Hematopoietic multipotent progenitor cell treated with erythropoietin and hydrocortisone succinate and interleukin-3 and kit ligand, for 17 days (in vitro differentiated cells): ENCODE data around the gene WDR64.
"Not testable (repeated sequence)": the region's sequence is repeated elsewhere in the genome, so short reads cannot be mapped to it uniquely, and the experiment has no call there.

ENCODE experiments used
- DNase-seq: peaks from one replicate; pipeline ENCODE4 v3.0.0-alpha.2; 2015; ENCODE audit warnings: low spot score

Gene WDR64

DNA sequence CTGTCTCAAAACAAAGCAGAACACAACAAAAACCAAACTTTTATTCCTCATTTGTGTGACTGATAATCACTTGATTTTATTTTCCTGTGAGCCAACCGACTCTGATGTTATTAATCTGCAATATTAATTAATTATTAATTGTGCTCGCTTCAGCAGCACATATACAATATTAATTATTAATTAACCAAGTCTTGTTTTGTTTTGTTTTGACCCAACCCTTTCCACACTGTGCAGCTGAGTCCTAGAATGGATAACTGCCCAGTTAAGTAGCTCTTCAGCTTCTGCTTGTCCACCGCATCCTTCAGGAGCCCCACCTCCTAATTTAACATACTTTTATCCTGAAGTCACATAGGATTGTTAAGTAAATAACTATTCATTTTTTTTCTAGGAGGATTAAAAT lies 148.6 kb downstream of the WDR64 start:
- no peak for DNase-seq

DNA sequence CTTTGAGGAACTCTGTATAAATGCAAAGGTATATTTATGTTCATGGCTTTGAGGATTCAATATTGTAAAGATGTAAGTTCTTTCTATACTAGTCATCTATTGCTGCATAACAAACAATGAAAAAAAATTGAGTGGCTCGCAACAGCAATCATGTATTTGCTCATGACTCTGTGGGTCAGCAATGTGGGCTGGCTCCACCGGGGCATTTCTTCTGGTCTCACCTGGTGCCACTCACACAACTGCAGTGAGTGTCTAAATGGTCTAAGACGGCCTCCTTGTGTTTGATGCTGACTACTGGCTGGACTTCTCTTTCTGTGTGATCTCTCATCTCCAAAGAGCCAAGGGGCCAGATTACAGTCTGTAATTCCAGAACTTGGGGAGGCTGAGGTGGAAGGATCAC lies 150.8 kb downstream of the WDR64 start:
- DNase-seq = no peak

DNA sequence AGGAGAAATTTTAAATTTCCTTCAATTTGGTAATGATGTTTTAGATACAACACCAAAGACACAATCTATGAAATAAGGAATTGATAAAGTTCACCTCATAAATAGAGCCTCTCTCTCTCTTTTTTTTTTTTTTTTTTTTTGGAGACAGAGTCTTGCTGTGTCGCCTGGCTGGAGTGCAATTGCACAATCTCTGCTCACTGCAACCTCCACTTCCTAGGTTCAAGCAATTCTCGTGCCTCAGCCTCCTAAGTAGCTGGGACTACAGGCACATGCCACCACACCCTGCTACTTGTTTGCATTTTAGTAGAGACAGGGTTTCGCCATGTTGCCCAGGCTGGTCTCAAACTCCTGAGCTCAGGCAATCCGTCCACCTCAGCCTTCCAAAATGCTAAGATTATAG lies 152.6 kb downstream of the WDR64 start:
- not testable (repeated sequence) for DNase-seq

DNA sequence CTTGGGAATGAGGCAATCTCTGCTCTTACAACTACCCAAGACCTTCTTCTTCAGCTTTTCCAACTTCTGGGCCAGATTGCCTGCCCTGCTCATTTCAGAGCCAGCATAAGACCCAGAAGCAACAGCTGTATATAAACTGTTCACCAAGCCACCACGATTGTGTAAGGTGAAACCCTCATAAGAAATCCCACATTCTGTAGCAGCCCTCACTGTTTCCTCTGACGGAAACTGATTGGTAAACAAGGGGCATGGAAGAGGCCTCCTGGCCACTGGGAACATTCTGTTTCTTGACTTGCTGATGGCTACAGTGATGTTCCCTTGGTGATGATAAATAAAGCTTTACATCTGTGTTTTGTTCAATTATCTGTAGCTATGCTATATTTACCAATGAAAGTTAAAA lies 156.2 kb downstream of the WDR64 start:
- no peak for DNase-seq

DNA sequence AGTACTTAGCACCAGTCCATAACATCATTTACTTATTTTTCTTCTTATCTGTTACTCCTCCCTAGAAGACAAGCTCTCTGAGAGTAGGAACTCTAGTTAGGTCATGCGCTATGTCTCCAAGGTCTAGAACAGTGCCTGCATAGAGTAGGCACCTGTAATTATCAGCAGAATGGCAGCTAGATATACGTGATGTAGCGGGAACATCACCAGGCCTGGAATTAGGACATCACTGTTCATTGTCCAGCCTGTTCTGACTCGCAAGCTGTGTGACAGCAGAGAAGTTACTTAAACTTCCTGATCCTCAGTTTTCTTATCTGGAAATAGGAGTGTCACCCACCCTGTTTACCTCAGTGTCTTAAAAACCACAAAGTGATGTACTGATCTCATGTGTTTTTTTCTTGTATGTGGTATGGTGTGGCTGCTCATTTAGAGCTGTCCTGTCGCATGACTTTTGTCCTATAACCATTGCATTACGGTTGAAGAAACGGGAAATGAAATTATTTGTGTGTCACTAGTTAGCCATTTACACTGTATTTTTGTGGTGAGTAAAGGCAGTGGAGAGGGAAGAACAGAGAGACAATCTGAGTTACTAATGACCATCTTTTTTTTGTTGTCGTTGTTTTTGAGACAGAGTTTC lies 158.8 kb downstream of the WDR64 start:
- no peak for DNase-seq

DNA sequence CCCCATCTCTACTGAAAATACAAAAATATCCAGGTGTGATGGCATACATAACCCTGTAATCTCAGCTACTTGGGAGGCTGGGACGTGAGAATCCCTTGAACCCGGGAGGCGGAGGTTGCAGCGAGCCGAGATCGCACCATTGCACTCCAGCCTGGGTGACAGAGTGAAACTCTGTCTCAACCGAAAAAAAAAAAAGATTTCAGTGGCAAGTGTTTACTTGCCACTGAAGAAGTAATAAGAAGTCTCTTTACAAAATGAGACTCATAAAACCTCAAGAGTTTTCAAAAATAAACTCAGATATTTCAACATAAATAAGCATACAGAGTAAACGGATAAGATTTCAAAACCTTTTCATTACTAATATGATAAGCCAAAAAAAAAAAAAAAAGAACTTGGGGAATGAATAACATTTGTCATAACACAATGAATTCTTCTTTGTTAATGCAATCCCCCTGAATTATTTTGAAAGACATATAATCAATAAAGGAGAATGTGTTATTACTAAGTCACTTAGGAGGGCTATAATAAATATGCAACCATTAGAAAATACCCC lies 161.8 kb downstream of the WDR64 start:
- no peak for DNase-seq

DNA sequence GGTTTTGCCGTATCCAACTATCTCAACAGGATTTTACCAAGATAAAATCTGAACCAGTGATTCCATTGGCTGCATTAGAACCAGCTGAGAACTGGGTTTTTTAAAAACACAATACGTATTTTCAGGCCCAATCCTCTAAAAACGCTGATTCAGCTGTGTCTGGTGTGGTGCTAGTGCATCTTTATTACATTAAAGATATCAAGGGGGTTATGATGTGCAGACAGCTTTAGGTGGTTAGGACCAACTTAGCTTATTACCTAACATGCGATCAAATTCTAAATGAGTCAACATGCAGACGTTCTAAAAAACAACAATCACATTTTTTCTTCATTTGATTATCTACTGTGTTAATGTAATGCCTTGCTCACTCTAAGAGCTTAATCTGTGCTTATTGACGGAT lies 163.9 kb downstream of the WDR64 start:
- no peak for DNase-seq

DNA sequence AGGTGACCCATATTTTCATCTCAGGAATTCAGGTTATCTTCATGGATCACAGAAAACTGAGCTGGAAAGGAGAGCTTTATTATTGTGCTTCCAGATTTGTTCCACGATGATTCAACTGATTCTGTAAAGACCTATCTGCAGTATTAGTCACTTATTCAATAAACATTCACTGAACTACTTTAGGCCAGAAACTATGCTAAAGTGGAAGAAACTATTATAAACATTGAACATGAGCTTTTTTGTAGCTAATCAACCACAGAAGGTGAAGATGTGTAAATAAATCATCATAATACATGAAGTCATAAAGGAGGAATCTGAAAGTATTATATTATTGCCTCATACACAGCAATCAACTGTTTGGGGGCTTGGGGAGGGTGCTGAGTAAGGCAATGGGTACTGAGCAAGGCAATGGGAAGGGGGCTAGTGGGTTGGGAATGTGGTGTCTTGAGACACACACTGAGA lies 165.3 kb downstream of the WDR64 start:
- DNase-seq = no peak

DNA sequence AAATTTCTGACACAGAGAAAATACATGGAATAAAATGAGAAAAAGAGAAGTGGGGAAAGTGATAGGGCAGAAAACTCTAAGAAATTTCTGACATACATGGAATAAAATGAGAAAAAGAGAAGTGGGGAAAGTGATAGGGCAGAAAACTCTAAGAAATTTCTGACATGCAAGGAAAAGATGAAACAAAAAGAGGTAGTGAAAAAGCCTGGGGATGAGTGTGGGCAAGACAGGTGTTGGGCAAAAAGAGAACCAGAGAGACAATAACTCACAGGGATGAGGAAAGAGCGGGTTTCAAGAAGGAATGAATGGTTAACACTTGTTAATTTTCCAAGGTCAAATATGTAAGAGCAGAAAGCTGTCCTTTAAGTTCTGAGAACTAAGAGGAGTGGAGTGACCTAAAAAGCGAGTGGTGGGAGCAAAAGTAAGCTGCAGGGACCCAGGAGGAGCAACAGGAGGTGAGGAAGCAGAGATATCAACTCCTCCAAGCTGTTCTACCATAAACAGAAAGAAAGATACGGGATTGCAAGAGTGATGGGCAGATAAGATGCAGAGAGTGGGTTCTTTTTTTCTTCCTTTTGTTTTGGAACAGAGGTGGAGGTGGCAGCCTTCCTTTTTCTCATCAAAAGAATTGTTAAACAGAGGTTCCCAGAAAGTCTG lies 166.0 kb downstream of the WDR64 start:
- no peak for DNase-seq

DNA sequence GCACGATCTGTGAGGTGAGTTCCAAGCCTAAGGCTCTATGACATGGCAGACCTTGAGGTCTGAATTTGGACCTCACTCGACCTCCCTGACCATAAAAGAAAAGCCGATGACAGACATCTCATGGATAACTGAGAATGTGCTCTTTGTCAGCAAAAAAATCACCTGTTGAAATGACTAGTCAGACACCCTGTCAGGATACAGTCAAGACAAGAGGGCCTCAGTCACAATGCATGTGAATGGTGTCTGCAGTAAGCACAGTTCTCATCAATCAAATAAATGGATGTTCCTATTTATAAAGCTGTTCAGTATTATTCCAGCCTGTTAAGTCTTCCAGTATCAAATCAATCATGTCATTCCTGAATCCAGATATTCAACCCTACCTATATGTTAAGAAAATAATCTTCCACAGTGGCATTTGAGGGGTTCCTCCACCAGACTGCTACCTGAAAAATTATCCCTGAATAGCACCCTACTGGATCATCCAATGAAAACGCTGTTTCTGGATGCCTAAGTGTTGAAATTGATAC lies 167.3 kb downstream of the WDR64 start:
- DNase-seq = no peak

DNA sequence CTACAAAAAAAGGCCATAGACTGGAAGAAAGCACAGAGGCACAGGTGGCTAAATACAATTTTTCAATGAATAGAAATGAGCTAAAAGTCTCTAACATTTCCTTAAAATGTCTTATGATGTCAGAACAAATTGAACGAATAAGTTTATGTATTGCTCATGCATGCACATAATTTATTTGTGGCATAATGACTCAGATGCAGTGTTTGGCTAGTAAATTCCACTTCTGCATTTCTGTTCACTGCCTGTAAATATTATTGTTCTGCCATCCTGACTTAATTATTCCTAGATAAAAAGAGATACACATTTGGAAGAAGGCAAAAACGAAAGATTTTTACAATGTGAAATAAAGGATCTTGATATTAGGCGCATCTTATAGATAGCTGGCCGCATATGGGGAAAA lies 169.3 kb downstream of the WDR64 start:
- no peak for DNase-seq

DNA sequence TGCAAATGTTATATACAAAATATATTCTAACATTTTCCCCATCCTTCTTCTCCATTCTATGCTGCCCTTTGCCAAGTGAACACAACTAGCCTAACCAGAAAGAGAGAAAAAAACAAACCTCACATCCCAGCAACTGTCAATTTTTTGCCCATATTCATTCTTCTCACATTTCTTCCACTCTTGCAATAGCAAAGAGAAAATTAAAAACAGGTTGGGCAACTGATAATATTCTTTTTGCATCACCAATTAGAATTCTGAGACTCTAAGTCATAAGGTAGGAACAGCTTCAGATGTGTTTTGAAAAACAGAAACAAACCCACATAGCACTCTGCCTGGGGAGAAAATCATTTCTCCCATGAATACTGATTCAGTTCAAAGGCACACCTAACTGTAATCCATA lies 170.8 kb downstream of the WDR64 start:
- no peak for DNase-seq

DNA sequence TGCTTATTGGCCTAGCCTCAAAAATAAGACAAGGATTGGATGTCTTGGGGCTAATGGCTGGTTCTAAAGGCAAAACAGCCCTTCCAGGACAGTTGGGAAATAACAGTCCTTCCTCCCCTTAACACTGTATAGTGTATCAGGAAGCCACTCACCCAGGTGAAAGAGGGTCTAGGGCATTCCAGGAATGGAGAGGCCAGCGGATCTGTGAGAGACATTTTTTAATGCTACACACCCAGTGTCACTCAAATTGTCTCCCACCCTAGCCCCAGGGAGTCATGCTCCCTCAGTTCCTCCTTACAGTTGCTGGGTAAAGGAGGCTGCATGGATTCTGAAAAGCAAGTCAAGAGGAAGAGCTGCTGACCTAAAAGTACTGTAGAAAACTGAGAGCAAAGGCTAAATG lies 171.8 kb downstream of the WDR64 start:
- DNase-seq = no peak

DNA sequence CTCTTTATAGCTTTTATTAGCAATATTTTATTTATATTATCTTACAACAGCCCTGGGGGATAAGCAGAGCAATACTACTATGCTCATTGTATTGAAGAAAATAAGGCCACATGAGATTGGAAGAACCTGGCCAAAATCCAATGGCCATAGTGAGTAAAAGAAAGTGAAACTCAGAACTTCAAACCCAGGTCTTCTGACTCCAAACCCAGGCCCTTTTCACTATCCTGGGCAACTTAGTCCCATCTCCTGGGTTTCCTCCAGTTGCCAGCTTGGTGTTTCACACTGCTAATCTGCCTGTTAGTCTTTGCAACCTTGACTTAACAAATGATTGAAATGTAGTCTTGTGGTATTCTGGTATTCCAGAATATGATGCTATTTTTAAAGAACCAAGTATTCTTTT lies 173.5 kb downstream of the WDR64 start:
- no peak for DNase-seq

DNA sequence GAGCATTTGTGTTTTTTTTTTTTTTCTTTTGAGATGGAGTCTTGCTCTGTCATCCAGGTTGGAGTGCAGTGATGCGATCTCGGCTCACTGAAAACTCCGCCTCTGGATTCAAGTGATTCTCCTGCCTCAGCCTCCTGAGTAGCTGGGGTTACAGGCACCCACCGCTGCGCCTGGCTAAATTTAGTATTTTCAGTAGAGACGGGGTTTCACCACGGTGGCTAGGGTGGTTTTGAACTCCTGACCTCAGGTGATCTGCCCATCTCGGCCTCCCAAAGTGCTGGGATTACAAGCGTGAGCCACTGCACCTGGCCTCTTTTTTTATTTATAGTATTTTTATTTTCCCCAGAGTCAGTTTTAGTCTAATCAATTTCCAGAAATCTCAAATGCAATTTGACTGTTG lies 174.5 kb downstream of the WDR64 start:
- not testable (repeated sequence) for DNase-seq

DNA sequence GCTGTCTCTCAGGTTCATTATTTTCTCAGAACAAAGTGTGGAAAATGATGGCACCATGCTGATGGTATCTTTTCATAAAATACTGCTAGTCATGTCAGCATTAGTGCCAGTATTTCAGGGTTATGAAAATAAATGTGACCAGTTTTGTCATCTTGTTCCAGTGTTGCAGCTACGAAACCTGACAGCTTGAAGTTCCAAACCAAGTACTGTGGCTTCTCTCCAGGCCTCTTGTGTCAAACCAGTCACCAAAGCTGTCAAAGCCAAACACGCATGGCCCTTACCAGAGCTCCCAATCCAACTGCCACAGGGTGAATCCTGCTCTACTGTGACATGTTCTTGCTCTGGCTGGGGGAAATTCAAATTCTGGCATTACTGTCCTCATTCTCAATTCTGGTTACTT lies 175.2 kb downstream of the WDR64 start:
- DNase-seq = no peak

DNA sequence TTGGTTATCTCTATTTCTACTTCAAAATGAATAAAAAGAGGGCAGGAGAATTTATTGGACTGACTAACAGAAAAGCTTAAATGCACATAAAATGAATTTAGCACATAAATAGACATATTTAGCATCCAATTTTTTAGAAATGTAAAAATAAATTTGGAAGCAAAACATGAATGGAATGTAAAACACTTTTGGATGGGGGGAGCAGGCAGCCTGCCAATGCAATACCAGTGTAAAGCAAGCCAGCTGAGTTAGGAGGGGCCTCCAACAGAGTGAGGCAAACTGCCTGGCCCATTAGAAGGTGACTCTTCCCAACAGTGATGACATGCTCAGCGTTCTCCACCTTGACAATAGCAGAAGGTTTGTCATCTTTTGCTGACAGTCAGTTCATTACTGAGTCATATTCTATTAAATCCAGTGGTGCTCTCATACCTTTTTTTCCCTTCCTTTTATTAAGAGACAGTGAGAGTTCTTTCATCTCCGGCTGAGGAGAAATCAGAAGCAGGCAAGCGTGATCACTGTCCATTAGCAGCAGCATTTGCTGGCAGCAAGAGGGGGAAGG lies 176.5 kb downstream of the WDR64 start:
- DNase-seq = no peak

DNA sequence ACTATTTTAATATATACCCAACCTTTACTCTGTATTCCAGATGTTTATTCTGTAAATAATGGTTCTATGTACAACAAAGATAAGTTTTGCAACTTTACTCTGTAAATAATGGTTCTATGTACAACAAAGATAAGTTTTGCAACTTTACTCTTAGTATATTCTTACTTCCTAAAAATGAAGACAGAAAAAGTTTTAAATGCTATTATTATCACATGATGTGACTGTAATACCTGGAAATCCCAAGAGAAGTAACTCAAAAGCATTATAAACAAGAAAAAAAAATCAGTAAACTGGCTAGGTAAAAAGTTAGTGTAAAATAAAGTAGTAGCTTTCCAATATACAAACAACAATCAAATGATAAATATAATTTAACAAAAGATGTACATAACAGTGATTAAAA lies 177.4 kb downstream of the WDR64 start:
- DNase-seq = no peak

DNA sequence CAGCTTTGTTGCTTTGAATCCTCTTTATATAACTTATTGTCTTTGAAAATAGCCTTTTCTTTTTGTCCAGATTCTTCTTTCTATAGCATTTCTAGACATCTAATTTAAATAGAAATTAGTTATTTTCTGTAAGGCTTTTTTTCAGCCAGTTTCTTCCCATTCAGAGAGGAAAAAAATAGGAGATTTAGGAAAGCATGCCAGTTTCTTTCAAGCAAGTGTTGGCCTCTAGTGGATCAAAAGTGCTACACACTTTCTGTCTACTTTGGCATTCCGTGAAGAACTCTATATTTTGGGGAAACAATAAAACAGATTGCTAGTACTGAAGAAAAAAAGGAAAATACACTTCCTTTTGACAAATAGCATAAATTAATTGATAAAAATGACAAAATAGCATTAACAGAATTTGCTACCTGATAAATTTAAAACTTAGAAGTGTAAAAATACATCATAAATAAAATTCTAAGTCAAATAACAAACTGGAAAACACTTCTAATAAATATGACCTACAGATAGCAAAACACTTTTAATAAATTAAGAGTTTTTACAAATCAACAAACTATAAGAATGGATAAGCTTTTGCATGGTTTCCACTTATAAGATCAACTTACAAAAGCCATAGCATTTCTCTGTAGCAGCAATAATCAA lies 182.8 kb downstream of the WDR64 start:
- DNase-seq = no peak

DNA sequence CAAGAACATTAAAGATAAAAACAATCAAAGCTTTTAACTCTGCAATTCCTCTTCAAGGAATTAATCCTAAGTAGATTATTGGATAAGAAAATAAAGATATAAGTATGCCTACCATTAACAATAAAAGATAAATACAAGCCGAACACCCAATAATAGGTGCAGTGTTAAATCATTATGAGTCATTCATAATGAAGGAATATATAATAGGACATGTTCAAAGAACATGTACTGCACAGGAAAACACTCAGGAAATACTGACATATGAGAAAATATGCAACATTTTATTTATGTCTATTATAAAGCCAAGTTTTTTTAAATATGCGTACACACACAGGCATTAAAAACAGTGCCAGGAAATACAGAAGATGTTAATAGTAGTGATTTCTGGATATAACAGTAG lies 184.9 kb downstream of the WDR64 start:
- no peak for DNase-seq

DNA sequence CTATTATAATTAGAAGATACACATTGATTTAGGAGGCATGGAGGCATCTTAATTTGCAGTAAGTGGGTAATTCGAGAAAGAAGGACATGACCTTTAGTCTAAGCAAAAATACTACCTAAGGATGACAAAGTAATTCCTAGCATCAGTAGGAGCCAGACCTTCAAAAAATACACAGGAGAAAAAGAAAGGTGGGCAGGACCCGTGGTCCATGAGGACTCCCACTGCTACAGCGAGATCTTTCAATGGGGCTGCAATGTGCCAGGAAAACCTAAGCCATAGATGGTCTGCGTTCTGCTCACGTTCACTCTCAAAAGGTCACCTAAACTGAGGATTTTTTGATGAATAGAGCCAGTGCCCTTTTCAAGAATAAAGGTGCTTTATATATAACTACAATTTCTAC lies 185.3 kb downstream of the WDR64 start:
- DNase-seq = no peak

DNA sequence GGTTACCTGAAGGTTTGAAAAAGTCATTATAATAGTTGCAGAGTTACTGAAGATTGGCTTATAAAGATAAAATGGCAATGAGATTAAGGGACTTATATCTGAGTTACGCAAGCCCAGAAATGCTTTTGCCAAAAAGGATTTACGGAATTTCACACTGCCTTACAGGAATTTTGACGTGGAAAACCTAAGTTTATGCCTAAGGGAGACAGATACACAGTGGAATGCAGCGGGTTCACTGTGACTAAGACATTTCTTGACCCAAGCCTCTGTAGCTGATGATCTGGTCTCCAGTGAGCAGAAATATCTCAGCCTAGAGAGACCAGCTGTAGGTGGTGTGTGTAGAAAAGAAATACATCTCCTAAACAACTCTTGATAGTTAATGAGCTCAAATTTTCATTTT lies 185.8 kb downstream of the WDR64 start:
- no peak for DNase-seq

DNA sequence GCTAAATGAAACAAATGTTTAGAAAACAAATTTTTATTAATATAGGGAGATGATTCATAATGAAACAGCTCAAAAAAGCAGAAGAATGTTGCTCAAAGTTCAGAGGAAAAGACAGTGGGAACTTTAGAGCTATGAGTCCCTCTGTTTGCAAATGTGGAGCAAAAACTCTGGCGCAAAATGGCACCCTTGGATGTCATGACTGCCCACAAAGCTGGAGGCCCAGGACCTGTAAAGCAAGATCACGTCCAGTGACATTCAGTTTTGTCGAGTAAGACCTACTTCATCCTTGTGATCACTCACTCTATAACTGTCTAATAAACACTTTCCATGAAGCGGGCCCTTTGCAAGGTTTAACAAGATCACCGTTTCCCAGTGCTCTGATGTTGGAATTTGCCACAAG lies 186.8 kb downstream of the WDR64 start:
- no peak for DNase-seq
